Measurements from ENCODE around the gene LHFPL6.
A peak's percentile ranks its signal among the peaks of the same experiment; 100 is the strongest.

Gene LHFPL6

GRCh38 chr13:39324806-39325311 is 278.1 kb downstream of the LHFPL6 start:
- no peak for DNase-seq (ENCODE audit: low read depth in 2 of 2)
- no peak for TF ChIP-seq CTCF (IDR thresholded peaks at IDR 0.05; ENCODE audit: low read depth, low read length)
- no peak overlapping the region for H3K4me3 ChIP-seq (replicated peaks in 1 of 2; ENCODE audit: low read depth in 2 of 2, low read length in 2 of 2)

DNA sequence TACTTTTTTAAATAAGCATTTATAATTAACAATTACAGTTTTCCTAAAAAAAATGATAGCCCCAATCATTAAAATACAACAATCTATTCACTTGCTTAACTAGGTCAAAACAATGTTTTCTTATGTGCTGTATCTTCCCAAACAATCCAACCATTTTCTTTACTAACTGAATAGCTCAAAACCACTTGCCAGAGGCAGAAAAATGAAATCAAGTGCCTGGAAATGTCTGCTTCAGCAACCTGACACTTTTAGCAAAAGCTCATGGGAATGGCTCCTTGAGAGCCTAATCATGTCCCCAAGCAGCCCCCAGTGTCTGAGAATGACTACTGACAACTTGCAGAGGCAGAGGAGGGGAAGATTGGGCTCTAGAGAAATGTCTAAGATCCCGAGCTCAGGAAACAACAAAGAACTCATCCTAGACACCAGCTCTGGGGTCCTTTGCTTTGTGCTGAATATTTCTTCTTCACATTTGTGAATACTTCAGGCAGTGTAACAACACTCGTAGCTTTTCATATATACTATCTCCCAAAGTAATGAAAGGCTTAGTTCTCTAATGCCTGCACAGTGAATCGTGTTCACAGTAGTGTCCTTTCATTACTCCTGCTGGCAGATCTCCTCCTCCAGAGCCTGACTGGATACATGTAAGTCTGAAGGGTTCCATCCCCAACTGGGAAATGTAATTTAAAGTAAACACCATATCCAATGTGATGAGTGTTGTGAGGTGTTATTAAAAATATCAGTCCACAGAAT is 280.0 kb downstream of the LHFPL6 start:
- no peak overlapping the region for H3K4me3 ChIP-seq (replicated peaks in 1 of 2; ENCODE audit: low read depth in 2 of 2, low read length in 2 of 2)
- TF ChIP-seq CTCF (IDR thresholded peaks at IDR 0.05; ENCODE audit: low read depth, low read length): no peak
- DNase-seq (ENCODE audit: low read depth in 2 of 2): no peak

- H3K4me3 ChIP-seq (replicated peaks in 1 of 2; ENCODE audit: low read depth in 2 of 2, low read length in 2 of 2): no peak overlapping the region
- no peak for TF ChIP-seq CTCF (IDR thresholded peaks at IDR 0.05; ENCODE audit: low read depth, low read length)
- DNase-seq (ENCODE audit: low read depth in 2 of 2): peak; percentile 57 to 82
Measured at GRCh38 chr13:39321574-39321973, 281.4 kb downstream of the LHFPL6 start.

DNA sequence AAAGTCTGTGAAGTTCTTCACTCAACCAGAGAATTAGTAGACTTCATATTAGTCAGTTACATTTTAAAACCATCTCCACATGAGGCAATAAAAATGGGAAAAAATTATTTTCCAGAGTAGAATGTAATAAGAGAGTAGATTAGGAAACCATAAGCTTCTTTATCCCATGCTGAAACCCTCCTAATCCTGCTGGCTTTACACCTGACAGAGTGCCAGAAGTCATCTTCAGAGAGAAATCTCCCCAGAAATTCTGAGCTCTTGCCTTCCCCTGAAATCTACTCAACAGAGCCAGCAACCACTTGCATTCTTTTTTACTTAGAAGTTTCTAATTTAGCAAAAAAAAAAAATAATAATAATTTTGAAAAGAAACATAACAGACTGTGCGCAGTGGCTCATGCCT is 284.8 kb downstream of the LHFPL6 start:
- no peak overlapping the region for H3K4me3 ChIP-seq (replicated peaks in 1 of 2; ENCODE audit: low read depth in 2 of 2, low read length in 2 of 2)
- no peak for DNase-seq (ENCODE audit: low read depth in 2 of 2)
- no peak for TF ChIP-seq CTCF (IDR thresholded peaks at IDR 0.05; ENCODE audit: low read depth, low read length)

DNA sequence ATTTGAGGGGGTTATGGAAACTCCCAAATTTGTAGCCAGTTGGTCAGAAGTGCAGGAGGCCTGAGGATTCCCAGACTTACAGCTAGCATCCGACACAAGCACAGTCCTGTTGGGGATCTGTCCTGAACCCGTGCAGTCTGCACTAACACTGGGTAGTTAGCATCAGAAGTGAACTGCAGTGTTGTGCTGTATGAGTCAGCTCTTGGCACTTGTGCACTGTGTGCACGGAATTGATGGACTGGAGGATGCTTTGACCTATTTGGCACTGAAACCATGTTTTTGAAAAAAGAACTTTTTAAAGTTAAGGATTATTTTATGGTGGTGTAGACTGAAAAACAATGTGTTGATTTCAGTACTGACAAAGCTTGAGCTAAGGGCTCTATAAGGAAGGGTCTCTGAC is 285.7 kb downstream of the LHFPL6 start:
- H3K4me3 ChIP-seq (replicated peaks in 1 of 2; ENCODE audit: low read depth in 2 of 2, low read length in 2 of 2): no peak overlapping the region
- TF ChIP-seq CTCF (IDR thresholded peaks at IDR 0.05; ENCODE audit: low read depth, low read length): no peak
- DNase-seq (ENCODE audit: low read depth in 2 of 2): peak; percentile 53 to 82

DNA sequence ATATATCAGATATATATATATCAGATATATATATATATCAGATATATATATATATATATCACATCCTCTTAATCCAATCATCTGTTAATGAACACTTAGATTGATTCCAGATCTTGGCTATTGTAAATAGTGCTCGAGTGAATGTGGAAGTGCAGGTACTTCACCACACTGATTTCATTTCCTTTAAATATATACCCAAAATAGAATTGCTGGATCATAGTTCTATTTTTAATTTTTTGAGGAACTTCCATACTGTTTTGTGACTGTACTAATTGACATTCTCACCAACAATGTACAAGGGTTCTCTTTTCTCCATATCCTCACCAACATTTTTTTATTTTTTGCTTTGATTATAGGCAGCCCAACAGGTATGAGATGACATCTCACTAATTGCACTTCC is 287.2 kb downstream of the LHFPL6 start:
- no peak for DNase-seq (ENCODE audit: low read depth in 2 of 2)
- no peak overlapping the region for H3K4me3 ChIP-seq (replicated peaks in 1 of 2; ENCODE audit: low read depth in 2 of 2, low read length in 2 of 2)
- no peak for TF ChIP-seq CTCF (IDR thresholded peaks at IDR 0.05; ENCODE audit: low read depth, low read length)

DNA sequence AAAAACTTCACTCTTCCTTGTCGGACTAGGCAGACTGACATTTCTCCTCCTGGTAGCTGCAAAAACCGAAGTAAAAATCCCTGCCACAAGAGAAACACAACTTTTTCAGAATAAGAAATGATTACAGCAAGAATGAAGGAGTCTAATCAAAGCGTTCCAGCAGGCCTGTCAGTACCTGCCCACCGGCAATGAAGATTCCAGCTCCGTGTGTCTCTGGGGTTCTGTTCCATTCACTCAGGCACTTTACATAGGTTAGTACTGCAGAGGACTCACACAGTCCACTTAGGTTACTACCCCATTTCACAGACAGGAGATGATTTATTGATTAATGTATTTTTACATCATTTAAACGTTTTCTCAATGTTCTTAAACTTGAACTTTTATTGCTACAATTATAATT is 289.3 kb downstream of the LHFPL6 start:
- TF ChIP-seq CTCF (IDR thresholded peaks at IDR 0.05; ENCODE audit: low read depth, low read length): no peak
- no peak for DNase-seq (ENCODE audit: low read depth in 2 of 2)
- no peak overlapping the region for H3K4me3 ChIP-seq (replicated peaks in 1 of 2; ENCODE audit: low read depth in 2 of 2, low read length in 2 of 2)
